SK-N-SH (cell line): ENCODE data around the gene SNED1. TPM values are rescaled to one million over a fixed set of nuclear protein-coding genes. Genes with fewer than 3 reads are reported as not detected.

Source experiments
- CTCF ChIA-PET: fragments of 300-600, 350-600 bp; formaldehyde crosslinking; extraction: SDS; loops from one replicate; lab custom pipeline; 2021; lab: Yijun Ruan, JAX
- POLR2A ChIA-PET: fragments of 350-600 bp; sonication (Branson Sonifier 250); formaldehyde crosslinking; extraction: SDS; loops from one replicate; lab custom pipeline; 2020; ENCODE audit warnings: antibody characterized with exemption, inconsistent platforms; lab: Yijun Ruan, JAX
- DNase-seq: peaks from one replicate; pipeline ENCODE4 v3.0.0; 2012
- H2AFZ ChIP-seq: fragments of 200-600 bp; sonication (generic); 2 replicates; pipeline ENCODE4 v1.8.1; 2016; ENCODE audit warnings: antibody characterized with exemption, mild to moderate bottlenecking, low read depth
- H3F3A ChIP-seq: fragments of 200-600 bp; sonication (generic); replicated peaks from 2 replicates; pipeline ENCODE3; 2016; ENCODE audit warnings: antibody characterized with exemption, mild to moderate bottlenecking; ENCODE audit not compliant: insufficient read depth
- H3K27ac ChIP-seq, 2 experiments: fragments of 200-500 bp in 1 of 2; fragments of 200-600 bp in 1 of 2; sonication (Bioruptor generic) in 1 of 2; sonication (generic), shearing (Covaris generic) in 1 of 2; 2 replicates each; pipeline versions ENCODE4 v1.5.1 to v1.6.1; 2014 to 2016; ENCODE audit warnings: low read depth in 2 of 2, inconsistent platforms in 1 of 2, low read length in 1 of 2, mild to moderate bottlenecking in 1 of 2, mixed read lengths in 1 of 2
- H3K27me3 ChIP-seq: fragments of 200-600 bp; sonication (generic), shearing (Covaris generic); 2 replicates; pipeline ENCODE4 v1.6.1; 2016; ENCODE audit warnings: mixed run types; ENCODE audit not compliant: insufficient read depth
- H3K36me3 ChIP-seq, 2 experiments: fragments of 200-500 bp in 1 of 2; fragments of 200-600 bp in 1 of 2; sonication (Bioruptor generic) in 1 of 2; sonication (generic) in 1 of 2; replicated peaks in 1 of 2; 2 replicates each; pipeline versions ENCODE3 to v1.5.1; 2014 to 2016; ENCODE audit warnings: low read length in 1 of 2, mild to moderate bottlenecking in 1 of 2; ENCODE audit not compliant: insufficient read depth in 2 of 2, control insufficient read depth in 1 of 2
- H3K4me1 ChIP-seq, 2 experiments: fragments of 200-500 bp in 1 of 2; fragments of 200-600 bp in 1 of 2; sonication (Bioruptor generic) in 1 of 2; sonication (generic), shearing (Covaris generic) in 1 of 2; 2 replicates each; pipeline versions ENCODE4 v1.5.1 to v1.6.1; 2014 to 2016; ENCODE audit warnings: low read depth in 1 of 2, low read length in 1 of 2, mixed run types in 1 of 2; ENCODE audit not compliant: insufficient read depth in 2 of 2, control insufficient read depth in 1 of 2
- H3K4me2 ChIP-seq: fragments of 200-600 bp; sonication (generic), shearing (Covaris generic); 2 replicates; pipeline ENCODE4 v1.6.1; 2017; ENCODE audit warnings: mixed run types
- H3K4me3 ChIP-seq, 2 experiments: fragments of 200-500 bp in 1 of 2; fragments of 200-600 bp in 1 of 2; sonication (Bioruptor generic) in 1 of 2; sonication (generic), shearing (Covaris generic) in 1 of 2; 2 replicates each; pipeline versions ENCODE4 v1.5.1 to v1.8.1; 2014 to 2016; ENCODE audit warnings: low read depth in 2 of 2, inconsistent platforms in 1 of 2, low read length in 1 of 2, mild to moderate bottlenecking in 1 of 2, mixed read lengths in 1 of 2, moderate library complexity in 1 of 2
- H3K79me2 ChIP-seq: fragments of 200-600 bp; sonication (generic); 2 replicates; pipeline ENCODE4 v1.8.1; 2017; ENCODE audit warnings: mild to moderate bottlenecking; ENCODE audit not compliant: insufficient read depth
- H3K9ac ChIP-seq: fragments of 200-600 bp; sonication (generic); 2 replicates; pipeline ENCODE4 v1.6.1; 2017; ENCODE audit warnings: mixed run types
- H3K9me2 ChIP-seq: fragments of 200-600 bp; sonication (generic); 2 replicates; pipeline ENCODE4 v1.6.1; 2017; ENCODE audit warnings: mixed run types
- H3K9me3 ChIP-seq: fragments of 200-600 bp; sonication (generic); 2 replicates; pipeline ENCODE4 v1.6.1; 2017; ENCODE audit warnings: mixed run types, mild to moderate bottlenecking, moderate library complexity
- H4K20me1 ChIP-seq: fragments of 200-600 bp; sonication (generic); 2 replicates; pipeline ENCODE4 v1.6.1; 2017; ENCODE audit warnings: mild to moderate bottlenecking, mixed run types; ENCODE audit not compliant: insufficient read depth
- CHD2 ChIP-seq: fragments of 150-350 bp; IDR thresholded peaks from 2 replicates; pipeline ENCODE4 v1.6.1; 2018; ENCODE audit warnings: low read length; ENCODE audit not compliant: partially characterized antibody
- EP300 ChIP-seq, 2 experiments: IDR thresholded peaks; 2 replicates each; pipeline versions ENCODE4 v1.4.0 to v1.6.1; 2012; ENCODE audit warnings: borderline replicate concordance in 1 of 2, low read depth in 1 of 2, low read length in 1 of 2
- FOXM1 ChIP-seq: IDR thresholded peaks from 2 replicates; pipeline ENCODE4 v1.4.0; 2012; ENCODE audit warnings: low read depth, mild to moderate bottlenecking
- GATA2 ChIP-seq: sonication (generic); formaldehyde crosslinking; IDR thresholded peaks from 2 replicates; pipeline ENCODE4 v1.5.0; 2020; ENCODE audit warnings: mild to moderate bottlenecking, missing genetic modification reagents
- IRF3 ChIP-seq: fragments of 150-350 bp; IDR thresholded peaks from 2 replicates; pipeline ENCODE4 v1.6.1; 2016; ENCODE audit warnings: mild to moderate bottlenecking, low read depth, low read length
- JUND ChIP-seq: IDR thresholded peaks from 2 replicates; pipeline ENCODE4 v1.4.0; 2012
- POLR2AphosphoS5 ChIP-seq: IDR thresholded peaks from 2 replicates; pipeline ENCODE4 v1.6.1; 2012; ENCODE audit warnings: low read depth, low read length
- TAF1 ChIP-seq: IDR thresholded peaks from 2 replicates; pipeline ENCODE4 v1.6.1; 2012; ENCODE audit warnings: low read depth, mild to moderate bottlenecking, low read length, moderate library complexity, borderline replicate concordance
- TEAD4 ChIP-seq: IDR thresholded peaks from 2 replicates; pipeline ENCODE4 v1.4.0; 2012; ENCODE audit warnings: mild to moderate bottlenecking, borderline replicate concordance; ENCODE audit not compliant: insufficient read depth
- ZBTB33 ChIP-seq: IDR thresholded peaks from 2 replicates; pipeline ENCODE4 v1.4.0; 2012; ENCODE audit warnings: low read depth, borderline replicate concordance
- WGBS: methylation state at CpG from one replicate; pipeline ENCODE4 v1.1.6; 2017; ENCODE audit warnings: low lambda C conversion rate; 5-methylcytosine and 5-hydroxymethylcytosine counted together
- polyA plus RNA-seq, 3 experiments: library from polyadenylated mRNA; depleted of rRNA; stranded (reverse); fragments of >200 nt; gene quantifications; 2 replicates each; pipeline ENCODE4 v1.2.3, GENCODE V29; 2012

SNED1 gene
- polyA plus RNA-seq, 1 of the 3 experiments (the other 2 are of a cell fraction), result 0.03 TPM

GRCh38 chr2:241029599-241030332 lies 31.3 kb downstream of the SNED1 start:
- H3K4me3 ChIP-seq, result no peak overlapping the region
- no peaks in the 10 kb centered on the region for H3F3A ChIP-seq
- ChIA-PET POLR2A (no interaction called here), CTCF (no interaction called here)
- TF ChIP-seq EP300 (IDR thresholded peaks at IDR 0.05; ENCODE audit: borderline replicate concordance in 1 of 2, low read depth in 1 of 2, low read length in 1 of 2) (no peak), TAF1 (no peak), ZBTB33 (no peak), CHD2 (no peak)
- H3K9me2 ChIP-seq, result no peaks in the 10 kb centered on the region
- peaks cover 8% of the 10 kb centered on the region; the same call in 1 of the 2 replicates for H3K9me3 ChIP-seq
- no peak overlapping the region for H2AFZ ChIP-seq
- no peak overlapping the region for H3K9ac ChIP-seq
- WGBS, result 44% methylated on average over 2 of the region's 17 CpGs
- H3K27me3 ChIP-seq, result no peaks in the 10 kb centered on the region
- H3K79me2 ChIP-seq, result no peaks in the 10 kb centered on the region
- DNase-seq, result no peak
- no peak overlapping the region for H3K27ac ChIP-seq
- H3K36me3 ChIP-seq, result no peaks in the 10 kb centered on the region
- H3K4me1 ChIP-seq, result no peaks in the 10 kb centered on the region
- H4K20me1 ChIP-seq, result no peaks in the 10 kb centered on the region
- no peak overlapping the region for H3K4me2 ChIP-seq

- no peak overlapping the region for H3K9ac ChIP-seq
- no peaks in the 10 kb centered on the region for H4K20me1 ChIP-seq
- ChIA-PET CTCF (no interaction called here), POLR2A (no interaction called here)
- no peak overlapping the region for H2AFZ ChIP-seq
- H3K36me3 ChIP-seq, result no peaks in the 10 kb centered on the region
- H3K4me3 ChIP-seq, result no peak overlapping the region
- 50% methylated on average over 1 of the region's 15 CpGs for WGBS
- no peaks in the 10 kb centered on the region for H3K79me2 ChIP-seq
- peaks cover 8% of the 10 kb centered on the region; the same call in 1 of the 2 replicates for H3K9me3 ChIP-seq
- H3F3A ChIP-seq, result no peaks in the 10 kb centered on the region
- DNase-seq, result no peak
- no peak for TF ChIP-seq TEAD4
- TF ChIP-seq IRF3, result no peak
- no peak for TF ChIP-seq GATA2 (CRISPR knock-in tag)
- TF ChIP-seq FOXM1, result no peak
- TF ChIP-seq JUND, result no peak
- no peak for TF ChIP-seq POLR2AphosphoS5
- H3K27ac ChIP-seq, result no peak overlapping the region
- H3K4me2 ChIP-seq, result no peak overlapping the region
- H3K9me2 ChIP-seq, result no peaks in the 10 kb centered on the region
- no peaks in the 10 kb centered on the region for H3K27me3 ChIP-seq
- no peaks in the 10 kb centered on the region for H3K4me1 ChIP-seq
Measured at GRCh38 chr2:241030333-241030680, 31.9 kb downstream of the SNED1 start.
